Lower leg skin (tissue), 4 donors: ENCODE results near the gene SPTBN4. TPM values are rescaled to one million over a fixed set of nuclear protein-coding genes. Genes with fewer than 3 reads are reported as not detected.

ENCODE experiments used
- DNase-seq, 2 donors: peaks; one replicate each; pipeline ENCODE4 v3.0.0-alpha.2; 2019; ENCODE audit warnings: low spot score in 2 of 2
- H3K4me3 ChIP-seq: fragments of 200-600 bp; sonication (generic); 2 replicates; pipeline ENCODE4 v1.5.1; 2017; ENCODE audit warnings: mild to moderate bottlenecking, low read depth; ENCODE audit not compliant: poor library complexity, severe bottlenecking
- POLR2A ChIP-seq, 2 donors: fragments of 450-650 bp; IDR thresholded peaks; one replicate each; pipeline ENCODE4 v1.6.1; 2016 to 2017; ENCODE audit warnings: antibody characterized with exemption in 2 of 2, mild to moderate bottlenecking in 1 of 2, moderate library complexity in 1 of 2
- WGBS, 2 donors: methylation state at CpG; one replicate each; pipeline ENCODE4 v1.1.5; 2018; 5-methylcytosine and 5-hydroxymethylcytosine counted together
- intact Hi-C: fragments of 100-400 bp; cut with DNase I; formaldehyde crosslinking; loops from one replicate; pipeline ENCODE4 v1.15.0; 2023; ENCODE audit warnings: low total_unique reads
- total RNA-seq, 4 donors: library from RNA; depleted of rRNA; stranded (reverse); fragments of >200 nt; gene quantifications; one replicate each; pipeline ENCODE4 v1.1.0, GENCODE V29; 2016
- TF ChIP-seq, protein P1 (sequence below), 3 donors: fragments of 450-650 bp; IDR thresholded peaks; one replicate each; pipeline ENCODE4 v1.5.1; 2016; ENCODE audit warnings: antibody characterized with exemption in 3 of 3, mild to moderate bottlenecking in 3 of 3, moderate library complexity in 2 of 3

Gene SPTBN4
- total RNA-seq, 4 donors from 2014 or later, result 0.25 to 2.2 (median 1.6) TPM

GRCh38 chr19:40580619-40581018, 113.8 kb downstream of the SPTBN4 start:
- TF ChIP-seq, protein P1, sequence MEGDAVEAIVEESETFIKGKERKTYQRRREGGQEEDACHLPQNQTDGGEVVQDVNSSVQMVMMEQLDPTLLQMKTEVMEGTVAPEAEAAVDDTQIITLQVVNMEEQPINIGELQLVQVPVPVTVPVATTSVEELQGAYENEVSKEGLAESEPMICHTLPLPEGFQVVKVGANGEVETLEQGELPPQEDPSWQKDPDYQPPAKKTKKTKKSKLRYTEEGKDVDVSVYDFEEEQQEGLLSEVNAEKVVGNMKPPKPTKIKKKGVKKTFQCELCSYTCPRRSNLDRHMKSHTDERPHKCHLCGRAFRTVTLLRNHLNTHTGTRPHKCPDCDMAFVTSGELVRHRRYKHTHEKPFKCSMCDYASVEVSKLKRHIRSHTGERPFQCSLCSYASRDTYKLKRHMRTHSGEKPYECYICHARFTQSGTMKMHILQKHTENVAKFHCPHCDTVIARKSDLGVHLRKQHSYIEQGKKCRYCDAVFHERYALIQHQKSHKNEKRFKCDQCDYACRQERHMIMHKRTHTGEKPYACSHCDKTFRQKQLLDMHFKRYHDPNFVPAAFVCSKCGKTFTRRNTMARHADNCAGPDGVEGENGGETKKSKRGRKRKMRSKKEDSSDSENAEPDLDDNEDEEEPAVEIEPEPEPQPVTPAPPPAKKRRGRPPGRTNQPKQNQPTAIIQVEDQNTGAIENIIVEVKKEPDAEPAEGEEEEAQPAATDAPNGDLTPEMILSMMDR (IDR thresholded peaks at IDR 0.05), result no peak
- H3K4me3 ChIP-seq, result no peak overlapping the region
- 93 to 94% methylated on average over 13 of the region's 13 CpGs for WGBS, 2 donors
- DNase-seq, result no peak
- intact Hi-C loops, result no loop called here

DNA sequence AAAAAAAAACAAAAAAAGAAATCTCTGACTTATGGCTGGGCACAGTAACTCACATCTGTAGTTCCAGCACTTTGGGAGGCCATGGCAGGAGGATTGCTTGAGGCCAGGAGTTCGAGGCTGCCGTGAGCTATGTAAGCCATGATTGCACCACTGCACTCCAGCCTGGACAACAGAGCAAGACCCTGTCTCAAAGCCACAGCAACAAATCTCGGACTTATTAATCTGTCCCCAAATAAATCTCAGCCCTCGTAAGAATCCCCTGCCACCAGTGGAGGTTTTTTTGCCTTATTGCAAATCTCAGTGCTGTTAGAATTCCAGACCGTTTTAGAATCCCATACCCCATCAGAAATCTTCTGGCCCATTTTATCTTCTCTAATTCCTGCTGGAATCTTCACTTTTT, 114.7 kb downstream of the SPTBN4 start:
- H3K4me3 ChIP-seq, result no peak overlapping the region
- 93% methylated on average over 5 of the region's 5 CpGs for WGBS, 2 donors
- intact Hi-C loops, result no loop called here
- TF ChIP-seq, protein P1 (IDR thresholded peaks at IDR 0.05), result no peak
- TF ChIP-seq POLR2A (IDR thresholded peaks at IDR 0.05), result no peak
- no peak for DNase-seq

GRCh38 chr19:40582467-40582866, 115.7 kb downstream of the SPTBN4 start:
- intact Hi-C loops, result no loop called here
- H3K4me3 ChIP-seq, result no peak overlapping the region
- no peak for TF ChIP-seq POLR2A (IDR thresholded peaks at IDR 0.05)
- TF ChIP-seq, protein P1 (IDR thresholded peaks at IDR 0.05), result no peak
- 90 to 98% methylated on average over 2 of the region's 2 CpGs for whole genome bisulfite sequencing, 2 donors
- DNase-seq, result no peak

GRCh38 chr19:40583283-40583682, 116.5 kb downstream of the SPTBN4 start:
- no peak overlapping the region for H3K4me3 ChIP-seq
- WGBS, 2 donors, result 86 to 95% methylated on average over 14 of the region's 14 CpGs
- no peak for DNase-seq
- TF ChIP-seq, protein P1 (IDR thresholded peaks at IDR 0.05), result no peak
- TF ChIP-seq POLR2A (IDR thresholded peaks at IDR 0.05), result no peak
- intact Hi-C loops, result no loop called here

- no peak for TF ChIP-seq POLR2A (IDR thresholded peaks at IDR 0.05)
- TF ChIP-seq, protein P1 (IDR thresholded peaks at IDR 0.05), result no peak
- H3K4me3 ChIP-seq, result no peak overlapping the region
- WGBS, 2 donors, result 87 to 89% methylated on average over 5 of the region's 5 CpGs
- intact Hi-C loops, result no loop called here
- DNase-seq, result no peak
Observed at GRCh38 chr19:40584007-40584406, 117.2 kb downstream of the SPTBN4 start.

DNA sequence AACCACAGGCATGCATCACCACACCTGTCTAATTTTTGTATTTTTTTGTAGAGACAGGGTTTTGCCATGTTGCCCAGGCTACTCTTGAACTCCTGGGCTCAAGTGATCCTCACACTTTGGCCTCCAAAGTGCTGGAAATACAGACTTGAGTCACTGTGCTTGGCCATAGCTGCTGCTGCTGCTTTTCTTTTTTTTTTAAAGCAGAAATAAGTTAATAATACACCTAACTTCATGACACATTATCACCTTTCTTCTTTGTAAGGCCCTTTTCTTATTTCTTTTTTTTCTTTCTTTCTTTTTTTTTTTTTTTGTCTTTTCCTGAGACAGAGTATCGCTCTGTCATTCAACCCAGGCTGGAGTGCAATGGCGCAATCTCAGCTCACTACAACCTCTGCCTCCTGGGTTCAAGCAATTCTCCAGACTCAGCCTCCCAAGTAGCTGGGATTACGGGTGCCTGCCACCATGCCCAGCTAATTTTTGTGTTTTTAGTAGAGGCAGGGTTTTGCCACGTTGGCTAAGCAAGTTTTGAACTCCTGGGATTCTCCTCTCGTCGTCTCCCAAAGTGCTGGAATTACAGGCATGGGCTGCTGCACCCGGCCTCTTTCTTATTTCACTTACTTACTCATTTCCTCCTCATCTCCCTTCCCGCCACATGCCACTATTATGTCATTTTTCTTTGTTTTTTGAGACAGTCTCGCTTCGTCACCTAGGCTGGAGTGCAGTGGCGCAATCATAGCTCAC, 118.6 kb downstream of the SPTBN4 start:
- TF ChIP-seq, protein P1 (IDR thresholded peaks at IDR 0.05), result no peak
- no peak for TF ChIP-seq POLR2A (IDR thresholded peaks at IDR 0.05)
- no peak for DNase-seq
- intact Hi-C loops, result no loop called here
- no peak overlapping the region for H3K4me3 ChIP-seq
- WGBS, 2 donors, result 91 to 92% methylated on average over 11 of the region's 11 CpGs
